ENCODE results near the gene ELMO1.

The ELMO1 gene

GRCh38 chr7:37467002-37467401 is 18.3 kb upstream of the ELMO1 start:
- no peak for DNase-seq (ENCODE audit: low read depth)

GRCh38 chr7:37462138-37462537 is 13.5 kb upstream of the ELMO1 start:
- no peak for DNase-seq (ENCODE audit: low read depth)

DNA sequence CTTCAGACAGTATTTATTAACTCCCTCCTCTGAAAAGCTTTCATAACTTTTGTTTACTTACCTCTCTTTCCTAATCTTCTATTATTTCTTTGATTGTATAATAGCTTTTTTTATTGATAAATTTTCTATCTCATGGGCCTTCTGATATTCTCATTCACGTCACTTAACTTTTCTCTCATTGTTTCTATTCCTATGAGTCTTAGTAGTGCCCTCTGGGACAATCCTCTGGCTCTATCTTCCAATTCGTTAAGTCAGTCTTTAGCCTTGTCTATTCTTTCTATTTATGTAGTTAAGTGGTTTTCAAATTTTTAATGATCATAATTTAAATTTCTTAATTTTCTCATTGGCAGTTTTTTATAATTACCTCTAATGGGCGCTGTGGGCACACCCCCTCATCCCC is 6.4 kb upstream of the ELMO1 start:
- no peak for DNase-seq (ENCODE audit: low read depth)

DNA sequence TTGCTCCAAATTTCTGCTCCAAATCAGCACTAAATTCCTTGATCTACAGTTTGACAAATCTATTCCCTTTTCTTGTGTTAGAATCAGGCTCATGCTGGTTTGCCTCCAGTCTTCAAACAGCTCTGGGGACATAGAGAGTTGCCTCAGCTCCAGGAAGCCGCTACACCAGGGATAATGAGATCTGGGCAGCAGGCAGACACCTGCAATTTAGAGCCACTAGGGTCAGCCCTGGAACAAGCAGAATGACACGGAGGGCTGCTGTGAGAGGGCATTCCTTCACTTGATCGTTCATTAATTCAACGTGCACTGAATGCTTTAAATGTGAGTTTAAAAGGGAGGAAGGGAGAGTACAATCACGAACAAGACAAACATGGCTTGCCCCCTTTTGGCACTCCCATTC is 3.7 kb upstream of the ELMO1 start:
- DNase-seq (ENCODE audit: low read depth) = no peak

DNA sequence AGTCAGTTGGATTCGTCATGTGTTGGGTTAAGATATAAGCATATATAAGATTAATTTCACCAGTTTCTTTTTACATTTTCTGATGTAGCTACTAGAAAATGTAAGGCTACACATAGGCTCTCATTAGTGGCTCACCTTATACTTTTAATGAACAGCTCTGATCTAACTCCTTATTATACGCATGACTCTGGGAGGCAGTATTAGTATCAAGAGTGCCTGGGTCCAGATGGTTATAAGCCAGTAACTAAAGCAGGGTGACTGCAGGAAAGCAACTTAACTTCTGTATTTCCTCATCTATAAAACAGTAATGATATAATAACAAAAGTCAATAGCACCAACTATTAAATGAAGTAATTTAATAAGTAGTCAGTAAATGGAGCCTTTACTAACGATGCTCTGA is 1.4 kb upstream of the ELMO1 start:
- no peak for DNase-seq (ENCODE audit: low read depth)

- no peak for DNase-seq (ENCODE audit: low read depth)
Measured at GRCh38 chr7:37449621-37450020, 957 bp upstream of the ELMO1 start.

- no peak for DNase-seq (ENCODE audit: low read depth)
Measured at GRCh38 chr7:37448011-37448635, 541 bp downstream of the ELMO1 start.

GRCh38 chr7:37446371-37446770 is 2.3 kb downstream of the ELMO1 start:
- DNase-seq (ENCODE audit: low read depth) = no peak

GRCh38 chr7:37445790-37446189 is 2.9 kb downstream of the ELMO1 start:
- no peak for DNase-seq (ENCODE audit: low read depth)

GRCh38 chr7:37445064-37445723 is 3.5 kb downstream of the ELMO1 start:
- DNase-seq (ENCODE audit: low read depth) = no peak

DNA sequence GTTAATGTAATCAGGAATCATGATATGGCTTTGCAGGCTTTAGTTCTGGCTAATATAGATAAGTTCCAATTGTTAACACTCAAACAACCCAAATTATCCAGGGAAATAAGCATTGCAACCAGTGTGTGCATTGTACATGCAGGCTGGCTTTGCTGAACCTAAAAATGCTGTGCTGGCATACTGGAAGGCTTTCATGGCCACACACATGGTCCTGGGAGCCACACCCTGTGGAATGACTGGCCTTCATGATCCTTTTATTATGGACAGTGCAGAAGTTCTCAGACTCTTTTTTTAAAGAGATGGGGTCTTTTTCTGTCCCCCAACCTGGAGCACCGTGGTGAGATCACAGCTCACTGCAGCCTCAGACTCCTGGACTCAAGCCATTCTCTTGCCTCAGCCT is 5.0 kb downstream of the ELMO1 start:
- no peak for DNase-seq (ENCODE audit: low read depth)

DNA sequence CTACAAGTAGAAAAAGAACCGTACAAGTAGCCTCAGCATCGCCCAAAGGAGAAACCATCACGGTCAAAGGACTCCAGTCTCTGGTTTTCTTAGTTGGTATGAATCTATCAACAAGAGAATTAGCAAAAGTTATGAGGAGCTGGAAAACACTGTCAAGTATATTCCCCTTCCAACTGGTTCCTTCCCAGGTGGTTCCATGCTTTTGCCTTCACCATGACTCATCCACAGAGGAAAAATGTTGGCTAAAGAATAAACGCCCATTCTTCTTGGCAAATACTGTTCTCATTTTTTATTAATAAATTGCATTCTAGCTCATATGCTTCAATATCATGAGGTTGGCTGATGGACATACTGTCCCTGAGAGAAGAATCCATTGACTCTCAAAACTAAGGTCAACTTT is 6.4 kb downstream of the ELMO1 start:
- no peak for DNase-seq (ENCODE audit: low read depth)

DNA sequence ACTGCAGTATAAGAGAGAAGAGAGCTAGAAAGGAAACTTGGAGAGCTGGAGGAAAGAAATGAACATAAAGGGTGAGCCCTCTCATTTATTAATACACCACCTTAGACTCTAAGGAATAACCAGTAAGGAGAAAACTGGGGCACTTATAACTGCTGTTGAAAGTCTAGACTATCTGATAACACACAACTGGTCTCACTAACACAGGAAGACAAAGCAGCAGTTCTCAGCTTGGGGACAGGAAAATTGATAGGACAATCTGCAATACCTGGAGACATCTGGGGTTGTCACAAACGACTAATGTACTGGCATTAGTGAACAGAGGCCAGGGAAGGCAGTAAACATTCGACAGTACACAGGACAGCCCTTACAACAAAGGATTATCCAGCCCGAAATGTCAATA is 6.8 kb downstream of the ELMO1 start:
- DNase-seq (ENCODE audit: low read depth) = no peak

DNA sequence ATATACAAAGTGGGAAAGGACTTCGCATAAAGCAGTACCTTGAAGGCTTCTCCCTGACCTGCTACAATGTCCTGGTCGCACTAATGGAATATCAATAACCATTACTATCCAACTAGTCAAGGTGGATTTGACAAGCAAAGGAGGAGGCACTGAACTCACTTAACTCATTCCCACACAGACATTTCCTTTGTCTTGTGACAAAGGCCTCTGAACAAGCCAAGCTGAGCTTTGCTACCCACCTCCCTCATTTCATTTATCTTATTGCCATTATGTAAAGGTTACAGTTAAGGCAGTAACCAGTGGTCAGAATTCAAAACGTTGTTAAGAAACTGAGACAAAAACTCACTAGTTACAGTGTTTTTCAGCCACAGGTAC is 7.3 kb downstream of the ELMO1 start:
- no peak for DNase-seq (ENCODE audit: low read depth)

- no peak for DNase-seq (ENCODE audit: low read depth)
Measured at GRCh38 chr7:37440738-37441385, 7.8 kb downstream of the ELMO1 start.

GRCh38 chr7:37439653-37440026 is 9.0 kb downstream of the ELMO1 start:
- no peak for DNase-seq (ENCODE audit: low read depth)

GRCh38 chr7:37438906-37439652 is 9.6 kb downstream of the ELMO1 start:
- DNase-seq (ENCODE audit: low read depth) = no peak

DNA sequence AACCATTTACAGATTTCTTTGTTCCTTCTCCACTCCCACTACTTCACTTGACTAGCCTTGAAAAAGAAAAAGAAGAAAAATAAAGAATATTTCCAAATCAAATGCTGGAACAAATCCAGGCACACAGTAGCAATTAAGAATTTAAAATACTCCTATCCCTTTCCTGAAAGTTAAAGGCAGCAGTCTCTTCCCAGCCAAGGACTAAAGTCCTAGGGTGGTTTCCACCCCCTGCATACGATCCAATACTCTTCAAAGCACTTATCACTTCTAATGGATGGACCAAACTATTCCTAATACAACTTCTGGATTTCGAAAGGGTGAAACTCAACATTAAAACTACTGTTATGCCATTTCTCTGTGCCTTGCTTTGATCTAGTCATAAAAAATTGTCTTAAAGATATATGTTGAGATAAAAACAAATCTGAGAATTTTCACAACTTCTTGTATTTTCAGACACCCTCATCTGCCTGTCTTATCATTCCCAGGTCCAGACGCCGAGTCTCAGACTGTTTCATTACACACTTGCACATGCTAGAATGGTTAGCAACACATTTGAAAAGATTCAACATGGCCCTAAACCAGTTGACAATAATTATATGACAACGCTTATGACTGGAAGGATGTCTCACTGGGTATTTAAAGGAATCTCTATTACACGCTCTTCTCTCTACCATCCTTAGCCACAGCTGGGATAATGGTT is 13.4 kb downstream of the ELMO1 start:
- no peak for DNase-seq (ENCODE audit: low read depth)

GRCh38 chr7:37434529-37434928 is 14.1 kb downstream of the ELMO1 start:
- DNase-seq (ENCODE audit: low read depth) = no peak

GRCh38 chr7:37433166-37433565 is 15.5 kb downstream of the ELMO1 start:
- DNase-seq (ENCODE audit: low read depth) = no peak

GRCh38 chr7:37432281-37432920 is 16.3 kb downstream of the ELMO1 start:
- no peak for DNase-seq (ENCODE audit: low read depth)

- no peak for DNase-seq (ENCODE audit: low read depth)
Measured at GRCh38 chr7:37431413-37431812, 17.3 kb downstream of the ELMO1 start.

Data from T-helper 22 cell (primary cell).